NCI-H187 treated with DMSO at 0.1 percent for 48 hours (cell line): ENCODE data around the gene CLTCL1.

ENCODE experiments used
- DNase-seq: peaks from one replicate; lab custom pipeline; 2025; lab: John Stamatoyannopoulos, UW

CLTCL1 gene

GRCh38 chr22:19195796-19196731 lies 95.5 kb downstream of the CLTCL1 start:
- no peak for DNase-seq

GRCh38 chr22:19194766-19195536 lies 96.6 kb downstream of the CLTCL1 start:
- DNase-seq: no peak

- DNase-seq: no peak
These were observed 97.6 kb downstream of the CLTCL1 start for GRCh38 chr22:19193879-19194278.

GRCh38 chr22:19187716-19188563 lies 103.6 kb downstream of the CLTCL1 start:
- no peak for DNase-seq

- no peak for DNase-seq
These were observed 107.1 kb downstream of the CLTCL1 start for GRCh38 chr22:19184276-19184997.

GRCh38 chr22:19183216-19183615 lies 108.3 kb downstream of the CLTCL1 start:
- DNase-seq: no peak

- DNase-seq: no peak
These were observed 108.9 kb downstream of the CLTCL1 start for GRCh38 chr22:19182472-19183157.

- DNase-seq: no peak
These were observed 109.6 kb downstream of the CLTCL1 start for GRCh38 chr22:19181786-19182471.

GRCh38 chr22:19180740-19181410 lies 110.6 kb downstream of the CLTCL1 start:
- DNase-seq: no peak

GRCh38 chr22:19180234-19180633 lies 111.3 kb downstream of the CLTCL1 start:
- DNase-seq: no peak

GRCh38 chr22:19179497-19180048 lies 111.9 kb downstream of the CLTCL1 start:
- no peak for DNase-seq

GRCh38 chr22:19178657-19179496 lies 112.6 kb downstream of the CLTCL1 start, which contains the start of gene SLC25A1:
TSS of gene SLC25A1 (minus strand) at chr22:19178736. CDS start at chr22:19178673, 63 bp downstream.
- DNase-seq: no peak

- DNase-seq: no peak
These were observed 113.4 kb downstream of the CLTCL1 start for GRCh38 chr22:19178065-19178656.

- no peak for DNase-seq
These were observed 114.1 kb downstream of the CLTCL1 start for GRCh38 chr22:19177164-19178064.

- no peak for DNase-seq
These were observed 114.8 kb downstream of the CLTCL1 start for GRCh38 chr22:19176732-19177131.

- DNase-seq: no peak
These were observed 115.3 kb downstream of the CLTCL1 start for GRCh38 chr22:19176175-19176643.
